PC-9 (cell line): Measurements from ENCODE around the gene STXBP2. TPM values are rescaled to one million over a fixed set of nuclear protein-coding genes. Genes with fewer than 3 reads are reported as not detected.

Source experiments
- BruUV-seq: library from RNA; stranded (reverse); fragments of 400-500 nt; replicated peaks from 2 replicates; lab custom pipeline; 2021; lab: Mats Ljungman, UMichigan
- CTCF ChIA-PET: fragments of 300-600 bp; sonication (Branson Sonifier 250); formaldehyde crosslinking; loops from one replicate; lab custom pipeline; 2022; ENCODE audit warnings: antibody characterized with exemption; lab: Charles Lee
- POLR2A ChIA-PET: fragments of 300-600 bp; sonication (Branson Sonifier 250); formaldehyde crosslinking; loops from one replicate; lab custom pipeline; 2022; ENCODE audit warnings: antibody characterized with exemption; ENCODE audit not compliant: unreplicated experiment; lab: Charles Lee
- DNase-seq, 2 experiments: peaks; one replicate each; pipeline versions ENCODE4 v3.0.0 to v3.0.0-alpha.2; 2015 to 2022; ENCODE audit warnings: mixed read lengths in 1 of 2
- H2AFZ ChIP-seq: fragments of 200-600 bp; sonication (generic); 2 replicates; pipeline ENCODE4 v1.8.1; 2017; ENCODE audit warnings: antibody characterized with exemption
- H3F3A ChIP-seq: fragments of 200-600 bp; sonication (generic); 2 replicates; pipeline ENCODE4 v1.8.1; 2017; ENCODE audit warnings: antibody characterized with exemption, mild to moderate bottlenecking, low read depth; ENCODE audit not compliant: insufficient read depth
- H3K27ac ChIP-seq: fragments of 200-600 bp; sonication (generic); 2 replicates; pipeline ENCODE4 v1.6.1; 2016; ENCODE audit warnings: mixed run types
- H3K27me3 ChIP-seq: fragments of 200-600 bp; sonication (generic); 2 replicates; pipeline ENCODE4 v1.6.1; 2016; ENCODE audit warnings: low read depth, mixed run types; ENCODE audit not compliant: insufficient read depth
- H3K36me3 ChIP-seq: fragments of 200-600 bp; sonication (generic); 2 replicates; pipeline ENCODE4 v1.6.1; 2016; ENCODE audit warnings: low read depth, mixed run types
- H3K4me1 ChIP-seq: fragments of 200-600 bp; sonication (generic); replicated peaks from 2 replicates; pipeline ENCODE4 v1.6.1; 2016; ENCODE audit warnings: mixed run types; ENCODE audit not compliant: insufficient read depth
- H3K4me2 ChIP-seq: fragments of 200-600 bp; sonication (generic); 2 replicates; pipeline ENCODE4 v1.6.1; 2017; ENCODE audit warnings: mixed run types
- H3K4me3 ChIP-seq: fragments of 200-600 bp; sonication (generic); 2 replicates; pipeline ENCODE4 v1.6.1; 2016; ENCODE audit warnings: mixed run types
- H3K79me2 ChIP-seq: fragments of 200-600 bp; sonication (generic); 2 replicates; pipeline ENCODE4 v1.6.1; 2017; ENCODE audit warnings: low read depth, mixed run types
- H3K9me2 ChIP-seq: fragments of 200-600 bp; sonication (generic); 2 replicates; pipeline ENCODE4 v1.8.1; 2017; ENCODE audit warnings: mild to moderate bottlenecking; ENCODE audit not compliant: insufficient read depth
- H3K9me3 ChIP-seq: fragments of 200-600 bp; sonication (generic); 2 replicates; pipeline ENCODE4 v1.8.1; 2016; ENCODE audit warnings: low read depth; ENCODE audit not compliant: insufficient read depth
- H4K20me1 ChIP-seq: fragments of 200-600 bp; sonication (generic); 2 replicates; pipeline ENCODE4 v1.8.1; 2017; ENCODE audit not compliant: insufficient read depth
- CTCF ChIP-seq: fragments of 200-600 bp; sonication (generic); conservative IDR thresholded peaks from 2 replicates; pipeline ENCODE4 v1.6.1; 2017; ENCODE audit warnings: mixed run types, antibody characterized with exemption, mild to moderate bottlenecking, moderate library complexity
- EZH2 ChIP-seq: fragments of 200-600 bp; sonication (generic); IDR thresholded peaks from 2 replicates; pipeline ENCODE4 v1.8.0; 2017; ENCODE audit warnings: antibody characterized with exemption, low read depth
- intact Hi-C: fragments of 100-400 bp; cut with micrococcal nuclease; formaldehyde crosslinking; loops from one replicate; pipeline ENCODE4 v1.10.0; 2022; ENCODE audit not compliant: unreplicated experiment
- total RNA-seq: library from RNA; stranded (reverse); gene quantifications from 2 replicates; pipeline ENCODE4 v1.2.3, GENCODE V29; 2021

Gene STXBP2
- total RNA-seq, 1 experiment from 2014 or later = 148 TPM

GRCh38 chr19:7670790-7671189 lies 33.9 kb downstream of the STXBP2 start:
- CTCF ChIA-PET = interaction anchor here (0.8 kb wide), 1 partner anchor 266 kb away, joined by 3 read pairs; no protein-coding TSS in a partner anchor
- intact Hi-C loops = loop anchor here (10.0 kb wide), 2 partner anchors 254 to 316 kb away; partner anchors contain the start of genes CTXN1 and SNAPC2
- no peaks in the 10 kb centered on the region for H4K20me1 ChIP-seq

DNA sequence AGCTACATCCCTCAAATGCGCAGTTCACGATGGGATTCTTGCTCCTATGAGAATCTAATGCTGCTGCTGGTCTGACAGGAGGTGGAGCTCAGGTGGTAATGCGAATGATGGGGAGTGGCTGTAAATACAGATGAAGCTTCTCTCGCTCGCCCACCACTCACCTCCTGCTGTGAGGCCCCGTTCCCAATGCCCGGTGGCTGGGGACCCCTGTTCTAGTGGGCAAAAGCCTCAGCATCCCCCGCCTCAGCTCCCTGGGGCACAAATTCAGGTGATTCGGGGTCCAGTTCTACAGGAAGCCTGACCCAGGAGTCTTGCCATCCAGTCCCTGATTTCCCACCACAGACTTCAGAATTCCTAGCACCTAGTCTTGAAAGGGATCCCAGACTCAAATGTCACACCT lies 35.6 kb downstream of the STXBP2 start:
- no peaks in the 10 kb centered on the region for H3K79me2 ChIP-seq
- CTCF ChIA-PET = no interaction called here
- no peaks in the 10 kb centered on the region for H3K9me2 ChIP-seq
- H3K4me3 ChIP-seq = no peak overlapping the region
- H3K27ac ChIP-seq = no peak overlapping the region
- no TSS peak for BruUV-seq
- H3K27me3 ChIP-seq = peaks cover 83% of the 10 kb centered on the region
- intact Hi-C loops = loop anchor here (10.0 kb wide), 2 partner anchors 252 to 318 kb away; partner anchors contain the start of genes CTXN1 and SNAPC2
- 0 out of 2 replicates have a peak, but pooled peaks cover 3% of the 10 kb centered on the region for H3K9me3 ChIP-seq
- no peaks in the 10 kb centered on the region for H3K36me3 ChIP-seq
- peaks cover 11% of the 10 kb centered on the region; the same call in 1 of the 2 replicates for H3K4me1 ChIP-seq
- POLR2A ChIA-PET = interaction anchor here (0.7 kb wide), 1 partner anchor 1651 kb away, joined by 3 read pairs; no protein-coding TSS in a partner anchor
- DNase-seq = no peak
- H2AFZ ChIP-seq = no peak overlapping the region
- no peak overlapping the region for H3K4me2 ChIP-seq
- TF ChIP-seq CTCF (no peak), EZH2 (no peak)
- peaks cover 7% of the 10 kb centered on the region; the same call in 1 of the 2 replicates for H3F3A ChIP-seq
- no peaks in the 10 kb centered on the region for H4K20me1 ChIP-seq

More at GRCh38 chr19:7670790-7671189, 33.9 kb downstream of the STXBP2 start:
- no peaks in the 10 kb centered on the region for H3K79me2 ChIP-seq
- H3K27me3 ChIP-seq = peaks cover 76% of the 10 kb centered on the region
- H3K4me1 ChIP-seq = peaks cover 8% of the 10 kb centered on the region; the same call in 1 of the 2 replicates
- no peak overlapping the region for H3K4me3 ChIP-seq
- H3K36me3 ChIP-seq = no peaks in the 10 kb centered on the region
- H3K9me3 ChIP-seq = 0 out of 2 replicates have a peak, but pooled peaks cover 3% of the 10 kb centered on the region
- no peak for DNase-seq
- no peak overlapping the region for H3K4me2 ChIP-seq
- no peaks in the 10 kb centered on the region for H3F3A ChIP-seq
- H3K9me2 ChIP-seq = no peaks in the 10 kb centered on the region
- BruUV-seq = no TSS peak
- H3K27ac ChIP-seq = no peak overlapping the region
- no peak overlapping the region for H2AFZ ChIP-seq
- no peak for TF ChIP-seq EZH2
- no peak for TF ChIP-seq CTCF
- POLR2A ChIA-PET = no interaction called here

DNA sequence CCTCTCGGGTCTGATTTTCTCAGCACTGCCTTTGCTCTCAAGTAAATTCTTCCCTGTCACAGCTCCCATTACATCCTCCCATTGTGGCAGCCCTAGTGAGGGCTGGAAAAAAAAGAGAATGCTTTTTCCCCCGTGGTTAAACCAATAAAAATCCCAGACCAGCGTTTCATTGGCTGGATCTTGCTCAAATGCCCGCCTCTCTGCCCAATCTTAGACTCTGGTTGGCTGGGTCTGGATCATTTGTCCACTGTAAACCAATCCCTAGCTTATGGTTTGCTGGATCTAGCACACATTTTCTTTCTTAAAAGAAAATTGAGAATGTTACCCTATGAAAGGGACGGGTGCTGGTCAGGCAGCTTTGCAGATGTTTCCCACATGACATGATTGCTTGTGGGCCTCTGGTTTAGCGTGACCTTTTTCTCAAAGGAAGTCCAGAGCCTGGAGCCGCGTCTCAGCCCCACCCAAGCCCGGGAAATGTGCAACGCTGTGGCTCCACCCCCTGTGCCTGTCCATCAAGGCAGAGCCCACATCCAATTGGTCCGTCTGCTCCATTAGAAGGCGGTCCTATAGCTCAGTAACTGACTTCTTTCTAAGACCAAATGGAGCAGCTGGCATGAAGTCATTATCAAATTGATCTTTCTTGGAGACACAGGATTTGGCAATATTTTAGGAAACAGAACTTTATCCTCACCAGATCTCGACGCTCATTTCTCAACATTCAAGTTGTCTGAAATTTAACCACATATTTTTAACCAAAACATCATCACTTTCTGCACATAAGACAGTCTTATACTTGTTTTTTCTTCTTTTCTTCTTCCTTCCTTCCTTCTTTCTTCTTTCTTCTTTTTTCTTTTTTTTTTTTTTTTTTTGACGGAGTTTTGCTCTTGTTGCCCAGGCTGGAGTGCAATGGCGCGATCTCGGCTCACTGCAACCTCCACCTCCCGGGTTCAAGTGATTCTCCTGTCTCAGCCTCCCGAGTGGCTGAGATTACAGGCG lies 37.4 kb downstream of the STXBP2 start:
- no peaks in the 10 kb centered on the region for H3K9me2 ChIP-seq
- H3K4me1 ChIP-seq = peaks cover 11% of the 10 kb centered on the region; the same call in 1 of the 2 replicates
- DNase-seq = peak; percentile 33 to 66
- intact Hi-C loops = loop anchor here (10.0 kb wide), 2 partner anchors 250 to 320 kb away; partner anchors contain the start of genes CTXN1 and SNAPC2
- H2AFZ ChIP-seq = 0 out of 2 replicates have a peak overlapping the region, but pooled peaks have one; percentile 18
- peak overlapping the region; percentile 53 for H3K4me2 ChIP-seq
- no peaks in the 10 kb centered on the region for H4K20me1 ChIP-seq
- CTCF ChIA-PET = interaction anchor here (0.6 kb wide), 1 partner anchor 188 kb away, joined by 3 read pairs; no protein-coding TSS in a partner anchor
- peaks cover 73% of the 10 kb centered on the region for H3K27me3 ChIP-seq
- H3F3A ChIP-seq = peaks cover 7% of the 10 kb centered on the region; the same call in 1 of the 2 replicates
- H3K27ac ChIP-seq = no peak overlapping the region
- 0 out of 2 replicates have a peak, but pooled peaks cover 3% of the 10 kb centered on the region for H3K9me3 ChIP-seq
- no peaks in the 10 kb centered on the region for H3K79me2 ChIP-seq
- BruUV-seq = no TSS peak
- no peaks in the 10 kb centered on the region for H3K36me3 ChIP-seq
- POLR2A ChIA-PET = no interaction called here
- no peak for TF ChIP-seq CTCF
- TF ChIP-seq EZH2 = no peak
- H3K4me3 ChIP-seq = no peak overlapping the region; the same call in 1 of the 2 replicates
